ENCODE results near the gene TNIP1.

DNA sequence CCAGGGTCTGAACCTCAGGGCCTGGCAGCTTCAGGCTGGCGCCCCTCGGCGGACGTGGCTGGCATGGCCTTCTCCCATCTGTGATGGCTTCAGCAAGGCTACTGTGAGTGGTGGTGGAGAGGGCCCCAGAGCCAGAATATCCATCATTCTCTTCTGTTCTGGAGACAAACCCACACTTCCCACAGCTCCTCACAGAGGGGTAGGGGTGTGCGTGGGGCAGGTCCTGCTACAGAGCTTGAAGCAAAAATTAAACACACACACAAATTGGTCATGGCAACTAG, 50.8 kb downstream of the TNIP1 start:
- TF ChIP-seq CTCF (IDR thresholded peaks at IDR 0.05) (no peak), POLR2AphosphoS5 (IDR thresholded peaks at IDR 0.05) (no peak), POLR2A (IDR thresholded peaks at IDR 0.05) (no peak), EP300 (IDR thresholded peaks at IDR 0.05) (no peak)

Measured in stomach (tissue), 4 donors.